GM12878 (cell line): Measurements from ENCODE around the gene GM2A. TPM values are rescaled to one million over a fixed set of nuclear protein-coding genes. Genes with fewer than 3 reads are reported as not detected.

Experiments used
- BACH1 ChIP-seq: fragments of 450-650 bp; IDR thresholded peaks from 2 replicates; pipeline ENCODE4 v1.6.1; 2017; ENCODE audit warnings: mild to moderate bottlenecking, borderline replicate concordance
- CEBPB ChIP-seq, 2 experiments: fragments of 150-350 bp in 1 of 2; IDR thresholded peaks; 2 replicates each; pipeline ENCODE4 v1.6.1; 2012 to 2014; ENCODE audit warnings: low read depth in 2 of 2, low read length in 2 of 2, borderline replicate concordance in 1 of 2, inconsistent platforms in 1 of 2
- CEBPZ ChIP-seq: fragments of 150-350 bp; IDR thresholded peaks from 2 replicates; pipeline ENCODE4 v1.6.1; 2016; ENCODE audit warnings: low read depth, low read length
- CREB1 ChIP-seq: IDR thresholded peaks from 2 replicates; pipeline ENCODE4 v1.6.1; 2012; ENCODE audit warnings: low read depth, mild to moderate bottlenecking, inconsistent platforms
- GABPA ChIP-seq: IDR thresholded peaks from 2 replicates; pipeline ENCODE4 v1.6.1; 2014; ENCODE audit warnings: antibody characterized with exemption, low read depth, mild to moderate bottlenecking, inconsistent platforms
- GATAD2B ChIP-seq: fragments of 450-650 bp; conservative IDR thresholded peaks from 2 replicates; pipeline ENCODE4 v1.6.1; 2017; ENCODE audit warnings: low read depth, mild to moderate bottlenecking, moderate library complexity
- HDAC6 ChIP-seq: fragments of 200-600 bp; sonication (generic); IDR thresholded peaks from one replicate; pipeline ENCODE4 v1.8.0; 2017; ENCODE audit warnings: antibody characterized with exemption; ENCODE audit not compliant: unreplicated experiment
- IRF3 ChIP-seq: fragments of 450-650 bp; IDR thresholded peaks from 2 replicates; pipeline ENCODE4 v1.6.1; 2014; ENCODE audit warnings: mild to moderate bottlenecking
- IRF4 ChIP-seq: IDR thresholded peaks from 2 replicates; pipeline ENCODE4 v1.6.1; 2011; ENCODE audit warnings: low read depth, low read length
- MTA3 ChIP-seq: IDR thresholded peaks from 2 replicates; pipeline ENCODE4 v1.6.1; 2012; ENCODE audit warnings: low read length, inconsistent platforms, borderline replicate concordance
- MXI1 ChIP-seq: fragments of 150-350 bp; IDR thresholded peaks from 2 replicates; pipeline ENCODE4 v1.6.1; 2011; ENCODE audit warnings: low read depth, mild to moderate bottlenecking, inconsistent platforms, low read length, improper control_type of control experiment
- NFXL1 ChIP-seq: fragments of 450-650 bp; IDR thresholded peaks from 2 replicates; pipeline ENCODE4 v1.6.1; 2017; ENCODE audit warnings: antibody characterized with exemption, mild to moderate bottlenecking, borderline replicate concordance
- NFYA ChIP-seq: IDR thresholded peaks from 2 replicates; pipeline ENCODE4 v1.6.1; 2011; ENCODE audit warnings: low read depth, mild to moderate bottlenecking, low read length, improper control_type of control experiment, borderline replicate concordance
- NR2F1 ChIP-seq: fragments of 450-650 bp; conservative IDR thresholded peaks from 2 replicates; pipeline ENCODE4 v1.6.1; 2017; ENCODE audit warnings: mild to moderate bottlenecking
- NRF1 ChIP-seq: conservative IDR thresholded peaks from 2 replicates; pipeline ENCODE4 v1.6.1; 2011; ENCODE audit warnings: mild to moderate bottlenecking, low read depth, low read length, improper control_type of control experiment
- PAX5 ChIP-seq: IDR thresholded peaks from 2 replicates; pipeline ENCODE4 v1.6.1; 2011; ENCODE audit warnings: low read depth, low read length, borderline replicate concordance
- PAX8 ChIP-seq: fragments of 450-650 bp; IDR thresholded peaks from 2 replicates; pipeline ENCODE4 v1.6.1; 2017; ENCODE audit warnings: mild to moderate bottlenecking, moderate library complexity
- RB1 ChIP-seq: fragments of 450-650 bp; formaldehyde crosslinking; IDR thresholded peaks from 2 replicates; pipeline ENCODE4 v1.6.1; 2017; ENCODE audit warnings: mild to moderate bottlenecking, borderline replicate concordance
- SP1 ChIP-seq: IDR thresholded peaks from one replicate; pipeline ENCODE4 v1.6.1; 2011; ENCODE audit warnings: low read depth, low read length
- TCF7 ChIP-seq: IDR thresholded peaks from 2 replicates; pipeline ENCODE4 v1.6.1; 2014; ENCODE audit warnings: antibody characterized with exemption, borderline replicate concordance
- WRNIP1 ChIP-seq: IDR thresholded peaks from 2 replicates; pipeline ENCODE4 v1.6.1; 2011; ENCODE audit warnings: low read depth, low read length, improper control_type of control experiment, borderline replicate concordance
- polyA plus RNA-seq, 11 experiments: library from polyadenylated mRNA; depleted of rRNA in 4 of 11; unstranded in 6 of 11; stranded (reverse) in 5 of 11; fragments of >200 nt; fragmentation: Nextera tagmentation in 4 of 11; fragmentation: Illumina TruSeq in 1 of 11; extraction: Ambion mirVana in 4 of 11; extraction: Trizol in 1 of 11; gene quantifications; 1 replicate in 1 of 11; 2 replicates in 10 of 11; pipeline versions ENCODE4 v1.2.1 to v1.2.3, GENCODE V29; 2011 to 2016; ENCODE audit warnings: inconsistent platforms in 2 of 11, missing spikeins in 2 of 11, low read depth in 1 of 11
- total RNA-seq, 4 experiments: library from RNA; depleted of rRNA in 3 of 4; stranded (reverse); fragments of >200 nt in 3 of 4; fragmentation: Illumina TruSeq in 1 of 4; extraction: Trizol in 1 of 4; gene quantifications; 2 replicates each; pipeline versions ENCODE4 v1.2.1 to v1.2.3, GENCODE V29; 2013 to 2021
- TF ChIP-seq, protein P1 (sequence below), 3 experiments: IDR thresholded peaks in 2 of 3; conservative IDR thresholded peaks in 1 of 3; 2 replicates each; pipeline ENCODE4 v1.5.1; 2011; ENCODE audit warnings: low read depth in 3 of 3, low read length in 3 of 3, mild to moderate bottlenecking in 3 of 3, control low read depth in 2 of 3, moderate library complexity in 2 of 3, inconsistent platforms in 1 of 3, mixed read lengths in 1 of 3; ENCODE audit not compliant: control insufficient read depth in 2 of 3, insufficient read depth in 1 of 3; ENCODE audit errors: extremely low read depth in 1 of 3
- TF ChIP-seq, protein P2 (sequence below): IDR thresholded peaks from 2 replicates; pipeline ENCODE4 v1.6.1; 2011; ENCODE audit warnings: low read depth, low read length, improper control_type of control experiment, borderline replicate concordance
- TF ChIP-seq, protein P3 (sequence below): IDR thresholded peaks from 2 replicates; pipeline ENCODE4 v1.6.1; 2012; ENCODE audit warnings: low read depth, low read length, improper control_type of control experiment

The GM2A gene
- total and polyA plus RNA-seq, 10 of the 15 experiments (the other 5 are each of a cell fraction or from before 2014, with no cell fraction given): 33.6 to 106 (median 68.2) TPM

GRCh38 chr5:151298063-151298855, 45.3 kb downstream of the GM2A start (continued):
- TF ChIP-seq TCF7 (no peak), RB1 (no peak), WRNIP1 (no peak), NFXL1 (no peak), PAX8 (no peak), CREB1 (peak; percentile 33; the same call in 1 of the 2 replicates), GATAD2B (no peak), NR2F1 (no peak), GABPA (no peak), IRF3 (no peak), CEBPB (IDR thresholded peaks at IDR 0.05; ENCODE audit: borderline replicate concordance in 1 of 2, low read depth in 2 of 2, low read length in 2 of 2) (no peak), PAX5 (no peak), SP1 (no peak), HDAC6 (no peak), NRF1 (no peak), IRF4 (0 out of 2 replicates have a peak, but pooled peaks have one; percentile 24), MXI1 (no peak), MTA3 (no peak), CEBPZ (no peak), NFYA (no peak), BACH1 (no peak)
- TF ChIP-seq, protein P1, sequence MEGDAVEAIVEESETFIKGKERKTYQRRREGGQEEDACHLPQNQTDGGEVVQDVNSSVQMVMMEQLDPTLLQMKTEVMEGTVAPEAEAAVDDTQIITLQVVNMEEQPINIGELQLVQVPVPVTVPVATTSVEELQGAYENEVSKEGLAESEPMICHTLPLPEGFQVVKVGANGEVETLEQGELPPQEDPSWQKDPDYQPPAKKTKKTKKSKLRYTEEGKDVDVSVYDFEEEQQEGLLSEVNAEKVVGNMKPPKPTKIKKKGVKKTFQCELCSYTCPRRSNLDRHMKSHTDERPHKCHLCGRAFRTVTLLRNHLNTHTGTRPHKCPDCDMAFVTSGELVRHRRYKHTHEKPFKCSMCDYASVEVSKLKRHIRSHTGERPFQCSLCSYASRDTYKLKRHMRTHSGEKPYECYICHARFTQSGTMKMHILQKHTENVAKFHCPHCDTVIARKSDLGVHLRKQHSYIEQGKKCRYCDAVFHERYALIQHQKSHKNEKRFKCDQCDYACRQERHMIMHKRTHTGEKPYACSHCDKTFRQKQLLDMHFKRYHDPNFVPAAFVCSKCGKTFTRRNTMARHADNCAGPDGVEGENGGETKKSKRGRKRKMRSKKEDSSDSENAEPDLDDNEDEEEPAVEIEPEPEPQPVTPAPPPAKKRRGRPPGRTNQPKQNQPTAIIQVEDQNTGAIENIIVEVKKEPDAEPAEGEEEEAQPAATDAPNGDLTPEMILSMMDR (IDR thresholded peaks at IDR 0.05 in 2 of 3, conservative IDR thresholded peaks at IDR 0.05 in 1 of 3; ENCODE audit: control insufficient read depth in 2 of 3, extremely low read depth in 1 of 3, insufficient read depth in 1 of 3, low read depth in 3 of 3, low read length in 3 of 3): peak; percentile 72 to 82 (median 75)
- TF ChIP-seq, protein P2, sequence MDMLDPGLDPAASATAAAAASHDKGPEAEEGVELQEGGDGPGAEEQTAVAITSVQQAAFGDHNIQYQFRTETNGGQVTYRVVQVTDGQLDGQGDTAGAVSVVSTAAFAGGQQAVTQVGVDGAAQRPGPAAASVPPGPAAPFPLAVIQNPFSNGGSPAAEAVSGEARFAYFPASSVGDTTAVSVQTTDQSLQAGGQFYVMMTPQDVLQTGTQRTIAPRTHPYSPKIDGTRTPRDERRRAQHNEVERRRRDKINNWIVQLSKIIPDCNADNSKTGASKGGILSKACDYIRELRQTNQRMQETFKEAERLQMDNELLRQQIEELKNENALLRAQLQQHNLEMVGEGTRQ: no peak
- TF ChIP-seq, protein P3, sequence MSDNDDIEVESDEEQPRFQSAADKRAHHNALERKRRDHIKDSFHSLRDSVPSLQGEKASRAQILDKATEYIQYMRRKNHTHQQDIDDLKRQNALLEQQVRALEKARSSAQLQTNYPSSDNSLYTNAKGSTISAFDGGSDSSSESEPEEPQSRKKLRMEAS: no peak
